Measurements from ENCODE around the gene MYO5B.
"Not testable (repeated sequence)": the region's sequence is repeated elsewhere in the genome, so short reads cannot be mapped to it uniquely, and the experiment has no call there.

The MYO5B gene

GRCh38 chr18:50099725-50100407 is 95.1 kb downstream of the MYO5B start:
- no peak for DNase-seq (ENCODE audit: low read depth in 2 of 2)

GRCh38 chr18:50097702-50098101 is 97.2 kb downstream of the MYO5B start:
- no peak for DNase-seq (ENCODE audit: low read depth in 2 of 2)

GRCh38 chr18:50096766-50097435 is 98.0 kb downstream of the MYO5B start:
- no peak for DNase-seq (ENCODE audit: low read depth in 2 of 2)

GRCh38 chr18:50094786-50095185 is 100.2 kb downstream of the MYO5B start:
- not testable (repeated sequence) for DNase-seq (ENCODE audit: low read depth in 2 of 2)

GRCh38 chr18:50094221-50094773 is 100.7 kb downstream of the MYO5B start:
- DNase-seq (ENCODE audit: low read depth in 2 of 2): no peak

GRCh38 chr18:50093366-50094064 is 101.4 kb downstream of the MYO5B start:
- DNase-seq (ENCODE audit: low read depth in 2 of 2): no peak

GRCh38 chr18:50092245-50092805 is 102.6 kb downstream of the MYO5B start:
- DNase-seq (ENCODE audit: low read depth in 2 of 2): no peak

- DNase-seq (ENCODE audit: low read depth in 2 of 2): no peak
These were observed 103.3 kb downstream of the MYO5B start for GRCh38 chr18:50091509-50092244.

GRCh38 chr18:50090370-50091312 is 104.3 kb downstream of the MYO5B start:
- no peak for DNase-seq (ENCODE audit: low read depth in 2 of 2)

GRCh38 chr18:50089702-50090101 is 105.2 kb downstream of the MYO5B start:
- DNase-seq (ENCODE audit: low read depth in 2 of 2): no peak

GRCh38 chr18:50083708-50084107 is 111.2 kb downstream of the MYO5B start:
- no peak for DNase-seq (ENCODE audit: low read depth in 2 of 2)

GRCh38 chr18:50080932-50081560 is 113.9 kb downstream of the MYO5B start:
- DNase-seq (ENCODE audit: low read depth in 2 of 2): no peak

- DNase-seq (ENCODE audit: low read depth in 2 of 2): no peak
These were observed 114.6 kb downstream of the MYO5B start for GRCh38 chr18:50080316-50080715.

- no peak for DNase-seq (ENCODE audit: low read depth in 2 of 2)
These were observed 115.2 kb downstream of the MYO5B start for GRCh38 chr18:50079571-50080295.

- DNase-seq (ENCODE audit: low read depth in 2 of 2): no peak
These were observed 118.7 kb downstream of the MYO5B start for GRCh38 chr18:50076277-50076676.

GRCh38 chr18:50075772-50076171 is 119.2 kb downstream of the MYO5B start:
- no peak for DNase-seq (ENCODE audit: low read depth in 2 of 2)

GRCh38 chr18:50074404-50074803 is 120.5 kb downstream of the MYO5B start:
- DNase-seq (ENCODE audit: low read depth in 2 of 2): no peak

- no peak for DNase-seq (ENCODE audit: low read depth in 2 of 2)
These were observed 121.6 kb downstream of the MYO5B start for GRCh38 chr18:50073319-50073718.

GRCh38 chr18:50072146-50072545 is 122.8 kb downstream of the MYO5B start:
- DNase-seq (ENCODE audit: low read depth in 2 of 2): no peak
